HCT116 (cell line): Measurements from ENCODE around the gene CRACDL. TPM values are rescaled to one million over a fixed set of nuclear protein-coding genes. Genes with fewer than 3 reads are reported as not detected.

Source experiments
- ATAC-seq: fragments of 200-7000 bp; cut with Tn5 transposase; 2 replicates; pipeline ENCODE4 v1.9.1; 2020; ENCODE audit warnings: mild to moderate bottlenecking, moderate library complexity
- BruUV-seq: library from RNA; stranded (reverse); fragments of 400-500 nt; replicated peaks from 2 replicates; lab custom pipeline; 2021; lab: Mats Ljungman, UMichigan
- CTCF ChIA-PET: fragments of 300-600 bp; sonication (Branson Sonifier 250); formaldehyde crosslinking; loops from one replicate; lab custom pipeline; 2021; ENCODE audit warnings: antibody characterized with exemption; lab: Charles Lee
- POLR2A ChIA-PET: fragments of 300-600, 350-600 bp; sonication (Branson Sonifier 250); formaldehyde crosslinking; loops from one replicate; lab custom pipeline; 2021; ENCODE audit warnings: antibody characterized with exemption; lab: Charles Lee
- RAD21 ChIA-PET, 2 experiments: fragments of 300-600 bp; sonication (Branson Sonifier 250); formaldehyde crosslinking; loops; one replicate each; lab custom pipeline; 2023; ENCODE audit warnings: low total read pairs in 2 of 2; ENCODE audit not compliant: uncharacterized antibody in 2 of 2, unreplicated experiment in 2 of 2, low non-redundant PET in 1 of 2; lab: Charles Lee
- DNase-seq: peaks from one replicate; pipeline ENCODE4 v3.0.0-alpha.2; 2010; ENCODE audit warnings: low read depth, low spot score
- H2AFZ ChIP-seq: fragments of 200-600 bp; shearing (Covaris generic), sonication (generic); 2 replicates; pipeline ENCODE4 v1.6.1; 2017; ENCODE audit warnings: low read depth, mixed run types, mixed read lengths, antibody characterized with exemption, low read length; ENCODE audit not compliant: poor library complexity, severe bottlenecking
- H3K27ac ChIP-seq: 2 replicates; pipeline ENCODE4 v1.5.1; 2012; ENCODE audit warnings: low read depth, low read length
- H3K27me3 ChIP-seq: fragments of 200-600 bp; sonication (generic); 2 replicates; pipeline ENCODE4 v1.6.1; 2016; ENCODE audit warnings: mixed run types, low read length, mixed read lengths; ENCODE audit not compliant: insufficient read depth
- H3K36me3 ChIP-seq, 2 experiments: fragments of 200-500 bp in 1 of 2; fragments of 200-600 bp in 1 of 2; sonication (Bioruptor generic) in 1 of 2; sonication (generic) in 1 of 2; 2 replicates each; pipeline versions ENCODE4 v1.5.1 to v1.6.1; 2014 to 2016; ENCODE audit warnings: low read length in 2 of 2, inconsistent platforms in 1 of 2, mixed read lengths in 1 of 2, mixed run types in 1 of 2; ENCODE audit not compliant: insufficient read depth in 2 of 2, control insufficient read depth in 1 of 2
- H3K4me1 ChIP-seq, 2 experiments: fragments of 200-600 bp in 1 of 2; sonication (generic) in 1 of 2; 2 replicates each; pipeline versions ENCODE4 v1.5.1 to v1.6.1; 2012 to 2017; ENCODE audit warnings: low read length in 2 of 2, inconsistent platforms in 1 of 2, mild to moderate bottlenecking in 1 of 2, mixed read lengths in 1 of 2, mixed run types in 1 of 2, moderate library complexity in 1 of 2; ENCODE audit not compliant: insufficient read depth in 2 of 2, control insufficient read depth in 1 of 2
- H3K4me2 ChIP-seq: fragments of 200-600 bp; sonication (generic); 2 replicates; pipeline ENCODE4 v1.6.1; 2017; ENCODE audit warnings: mixed run types, low read length, mixed read lengths
- H3K4me3 ChIP-seq, 2 experiments: fragments of 200-600 bp in 1 of 2; sonication (generic) in 1 of 2; replicated peaks in 1 of 2; 2 replicates each; pipeline ENCODE4 v1.5.1; 2011 to 2016; ENCODE audit warnings: low read length in 2 of 2, control low read depth in 1 of 2, low read depth in 1 of 2, mild to moderate bottlenecking in 1 of 2, mixed read lengths in 1 of 2, mixed run types in 1 of 2
- H3K79me2 ChIP-seq: fragments of 200-600 bp; sonication (generic); 2 replicates; pipeline ENCODE4 v1.6.1; 2017; ENCODE audit warnings: mild to moderate bottlenecking, mixed run types, low read length, moderate library complexity, mixed read lengths; ENCODE audit not compliant: insufficient read depth
- H3K9ac ChIP-seq: fragments of 200-600 bp; sonication (generic); 2 replicates; pipeline ENCODE4 v1.6.1; 2016; ENCODE audit warnings: low read length, mixed read lengths
- H3K9me2 ChIP-seq: fragments of 200-600 bp; sonication (generic), shearing (Covaris generic); 2 replicates; pipeline ENCODE4 v1.6.1; 2017; ENCODE audit warnings: mixed run types, mild to moderate bottlenecking, moderate library complexity; ENCODE audit not compliant: insufficient read depth
- H3K9me3 ChIP-seq, 2 experiments: fragments of 200-500 bp in 1 of 2; fragments of 200-600 bp in 1 of 2; sonication (Bioruptor generic) in 1 of 2; sonication (generic) in 1 of 2; 2 replicates each; pipeline ENCODE4 v1.6.1; 2014 to 2017; ENCODE audit warnings: low read length in 2 of 2, mixed read lengths in 2 of 2, inconsistent platforms in 1 of 2, low read depth in 1 of 2, mild to moderate bottlenecking in 1 of 2, mixed run types in 1 of 2, moderate library complexity in 1 of 2; ENCODE audit not compliant: control insufficient read depth in 1 of 2, insufficient read depth in 1 of 2
- H4K20me1 ChIP-seq: fragments of 200-600 bp; sonication (generic), shearing (Covaris generic); 2 replicates; pipeline ENCODE4 v1.6.1; 2017; ENCODE audit warnings: mixed run types, mild to moderate bottlenecking, moderate library complexity; ENCODE audit not compliant: insufficient read depth
- CBX3 ChIP-seq: IDR thresholded peaks from 2 replicates; pipeline ENCODE4 v1.6.1; 2012; ENCODE audit warnings: low read depth
- FOSL1 ChIP-seq: IDR thresholded peaks from 2 replicates; pipeline ENCODE4 v1.6.1; 2012; ENCODE audit warnings: low read depth
- MAX ChIP-seq: IDR thresholded peaks from 2 replicates; pipeline ENCODE4 v1.6.1; 2012
- SP1 ChIP-seq: IDR thresholded peaks from 2 replicates; pipeline ENCODE4 v1.6.1; 2012; ENCODE audit warnings: low read depth
- SRF ChIP-seq: IDR thresholded peaks from 2 replicates; pipeline ENCODE4 v1.6.1; 2012; ENCODE audit warnings: low read depth
- intact Hi-C: fragments of 100-400 bp; cut with micrococcal nuclease; formaldehyde crosslinking; loops from 2 replicates; pipeline ENCODE4 v1.10.0; 2022
- total RNA-seq: library from RNA; stranded (reverse); gene quantifications from one replicate; pipeline ENCODE4 v1.2.1, GENCODE V29; 2021; ENCODE audit not compliant: unreplicated experiment
- TF ChIP-seq, protein P1 (sequence below): IDR thresholded peaks from 2 replicates; pipeline ENCODE4 v1.6.1; 2012
- TF ChIP-seq, protein P2 (sequence below), 3 experiments: fragments of 200-600 bp in 1 of 3; sonication (generic) in 1 of 3; IDR thresholded peaks in 2 of 3; conservative IDR thresholded peaks in 1 of 3; 2 replicates each; pipeline ENCODE4 v1.5.1; 2012 to 2017; ENCODE audit warnings: low read depth in 2 of 3, low read length in 2 of 3, antibody characterized with exemption in 1 of 3, borderline replicate concordance in 1 of 3, control low read depth in 1 of 3, mild to moderate bottlenecking in 1 of 3, mixed read lengths in 1 of 3, mixed run types in 1 of 3, moderate library complexity in 1 of 3; ENCODE audit not compliant: insufficient read depth in 1 of 3

CRACDL gene
- total RNA-seq, 1 experiment from 2014 or later, result 1.1 TPM

GRCh38 chr2:98830571-98831145 lies 105.4 kb downstream of the CRACDL start:
- BruUV-seq, result no TSS peak
- intact Hi-C loops, result no loop called here
- Histone ChIP-seq H3K9me2 (no peaks in the 10 kb centered on the region), H3K27me3 (no peaks in the 10 kb centered on the region), H3K9ac (no peak overlapping the region), H2AFZ (no peak overlapping the region), H4K20me1 (no peaks in the 10 kb centered on the region), H3K4me1 (no peaks in the 10 kb centered on the region), H3K79me2 (no peaks in the 10 kb centered on the region), H3K4me2 (no peak overlapping the region), H3K4me3 (no peak overlapping the region), H3K27ac (no peak overlapping the region)
- ChIA-PET CTCF (no interaction called here), RAD21 (no interaction called here), POLR2A (no interaction called here)
- no peak for ATAC-seq
- no peak for DNase-seq
- TF ChIP-seq, protein P1, sequence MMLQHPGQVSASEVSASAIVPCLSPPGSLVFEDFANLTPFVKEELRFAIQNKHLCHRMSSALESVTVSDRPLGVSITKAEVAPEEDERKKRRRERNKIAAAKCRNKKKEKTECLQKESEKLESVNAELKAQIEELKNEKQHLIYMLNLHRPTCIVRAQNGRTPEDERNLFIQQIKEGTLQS, result no peak
- TF ChIP-seq SRF (no peak), MAX (no peak), FOSL1 (no peak), SP1 (no peak), CBX3 (no peak)
- TF ChIP-seq, protein P2, sequence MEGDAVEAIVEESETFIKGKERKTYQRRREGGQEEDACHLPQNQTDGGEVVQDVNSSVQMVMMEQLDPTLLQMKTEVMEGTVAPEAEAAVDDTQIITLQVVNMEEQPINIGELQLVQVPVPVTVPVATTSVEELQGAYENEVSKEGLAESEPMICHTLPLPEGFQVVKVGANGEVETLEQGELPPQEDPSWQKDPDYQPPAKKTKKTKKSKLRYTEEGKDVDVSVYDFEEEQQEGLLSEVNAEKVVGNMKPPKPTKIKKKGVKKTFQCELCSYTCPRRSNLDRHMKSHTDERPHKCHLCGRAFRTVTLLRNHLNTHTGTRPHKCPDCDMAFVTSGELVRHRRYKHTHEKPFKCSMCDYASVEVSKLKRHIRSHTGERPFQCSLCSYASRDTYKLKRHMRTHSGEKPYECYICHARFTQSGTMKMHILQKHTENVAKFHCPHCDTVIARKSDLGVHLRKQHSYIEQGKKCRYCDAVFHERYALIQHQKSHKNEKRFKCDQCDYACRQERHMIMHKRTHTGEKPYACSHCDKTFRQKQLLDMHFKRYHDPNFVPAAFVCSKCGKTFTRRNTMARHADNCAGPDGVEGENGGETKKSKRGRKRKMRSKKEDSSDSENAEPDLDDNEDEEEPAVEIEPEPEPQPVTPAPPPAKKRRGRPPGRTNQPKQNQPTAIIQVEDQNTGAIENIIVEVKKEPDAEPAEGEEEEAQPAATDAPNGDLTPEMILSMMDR (IDR thresholded peaks at IDR 0.05 in 2 of 3, conservative IDR thresholded peaks at IDR 0.05 in 1 of 3; ENCODE audit: borderline replicate concordance in 1 of 3, insufficient read depth in 1 of 3, low read depth in 2 of 3, low read length in 2 of 3), result no peak
- TF ChIP-seq, all 23 proteins: peak for 0
- Histone ChIP-seq H3K9me3 (no peaks in the 10 kb centered on the region), H3K36me3 (no peaks in the 10 kb centered on the region)
